ENCODE measurements around the gene PLAAT5. TPM values are rescaled to one million over a fixed set of nuclear protein-coding genes. Genes with fewer than 3 reads are reported as not detected.

Gene PLAAT5
- total and polyA plus RNA-seq, 2 of the 8 experiments (the other 6 are each of a cell fraction or from before 2014, with no cell fraction given): 16.0 to 18.7 TPM

- H3K4me1 ChIP-seq (replicated peaks in 1 of 4; ENCODE audit: control insufficient read depth in 3 of 4, insufficient read depth in 4 of 4, low read length in 3 of 4): peaks cover 5 to 16% (median 6%) of the 10 kb centered on the region in 4 experiments
- H3K9me3 ChIP-seq (ENCODE audit: insufficient read depth in 2 of 2, low read depth in 1 of 2, low read length in 1 of 2): no peaks in the 10 kb centered on the region
- DNase-seq (ENCODE audit: low read depth in 1 of 2, low spot score in 2 of 2): no peak
- ChIA-PET POLR2A (ENCODE audit: partially characterized antibody) (interaction anchor here (0.6 to 2.2 kb wide), 3 partner anchors 19 to 248 kb away, joined by 3 to 9 read pairs (median 4); no protein-coding TSS in a partner anchor), CTCF (ENCODE audit: partially characterized antibody) (interaction anchor here (1.0 to 8.2 kb wide), 8 partner anchors 10 to 490 kb away, joined by 3 to 97 read pairs (median 4); partner anchors contain the start of gene PLAAT5)
- peak overlapping the region; percentile 75; the same call in 1 of the 2 replicates for H2BK12ac ChIP-seq (ENCODE audit: low read depth, low read length)
- no peak overlapping the region for H4K8ac ChIP-seq (ENCODE audit: extremely low read depth, insufficient read depth, low read length)
- H3K56ac ChIP-seq (replicated peaks; ENCODE audit: insufficient read length, low read depth, low read length): no peak overlapping the region
- no peak overlapping the region for H3K27ac ChIP-seq (ENCODE audit: low read depth, low read length)
- H2BK5ac ChIP-seq (ENCODE audit: low read depth, low read length): peak overlapping the region; percentile 4; the same call in 1 of the 2 replicates
- no peak overlapping the region for H2AFZ ChIP-seq (ENCODE audit: low read length)
- H4K5ac ChIP-seq (ENCODE audit: insufficient read length, low read depth, low read length): no peak overlapping the region
- H4K20me1 ChIP-seq (replicated peaks in 1 of 2; ENCODE audit: control insufficient read depth in 1 of 2, insufficient read depth in 2 of 2, low read length in 2 of 2): no peaks in the 10 kb centered on the region
- no peak overlapping the region for H3K14ac ChIP-seq (ENCODE audit: insufficient read length)
- H3K4me3 ChIP-seq (ENCODE audit: extremely low read depth in 1 of 4, insufficient read depth in 2 of 4, low read depth in 3 of 4, low read length in 4 of 4): no peak overlapping the region
- H3K79me1 ChIP-seq (ENCODE audit: low read depth, low read length): no peaks in the 10 kb centered on the region
- 89% methylated on average over 7 of the region's 7 CpGs; no CpG with 5 or more reads in 1 of the 2 experiments for WGBS, 2 experiments (ENCODE audit: extremely low coverage in 1 of 2, insufficient coverage in 1 of 2, insufficient read length in 1 of 2, insufficient replicate concordance in 2 of 2, low coverage in 1 of 2, low lambda C conversion rate in 2 of 2, missing lambda C conversion rate in 1 of 2)
- H3K18ac ChIP-seq (ENCODE audit: extremely low read depth, low read length): no peak overlapping the region; the same call in 1 of the 2 replicates
- H3K9ac ChIP-seq (replicated peaks in 1 of 4; ENCODE audit: extremely low read depth in 1 of 4, low read depth in 3 of 4, low read length in 3 of 4): no peak overlapping the region
- no peaks in the 10 kb centered on the region for H3K23me2 ChIP-seq (ENCODE audit: low read depth, low read length)
- no peak overlapping the region; the same call in 1 of the 2 replicates for H2BK20ac ChIP-seq (ENCODE audit: low read length)
- peak overlapping the region; percentile 12 for H4K91ac ChIP-seq (replicated peaks; ENCODE audit: insufficient read length, low read length)
- H2BK15ac ChIP-seq (ENCODE audit: low read length): no peak overlapping the region
- H3K4ac ChIP-seq (replicated peaks; ENCODE audit: insufficient read length, low read depth, low read length): peak overlapping the region; percentile 80
- no peaks in the 10 kb centered on the region for H3K79me2 ChIP-seq (ENCODE audit: control insufficient read depth in 1 of 2, insufficient read depth in 2 of 2, low read length in 2 of 2)
- no peak overlapping the region for H3K23ac ChIP-seq (ENCODE audit: insufficient read length)
- no peak overlapping the region for H3K4me2 ChIP-seq (ENCODE audit: insufficient read depth in 1 of 2, low read depth in 2 of 2, low read length in 2 of 2)
- no peaks in the 10 kb centered on the region for H3K36me3 ChIP-seq (ENCODE audit: control insufficient read depth in 2 of 4, insufficient read depth in 4 of 4, low read length in 3 of 4)
- no peak overlapping the region for H2AK5ac ChIP-seq (ENCODE audit: low read depth, low read length)
- H2BK120ac ChIP-seq (replicated peaks; ENCODE audit: low read depth, low read length): no peak overlapping the region
- FAIRE-seq: no peak
- no peaks in the 10 kb centered on the region for H3K27me3 ChIP-seq (replicated peaks in 1 of 4; ENCODE audit: control insufficient read depth in 3 of 4, extremely low read depth in 1 of 4, insufficient read depth in 3 of 4, low read length in 3 of 4)
- TF ChIP-seq NANOG (IDR thresholded peaks at IDR 0.05; ENCODE audit: insufficient read depth, low read depth, low read length, poor library complexity, severe bottlenecking) (no peak), ATF3 (IDR thresholded peaks at IDR 0.05; ENCODE audit: insufficient read depth, low read depth, low read length) (no peak), CTBP2 (IDR thresholded peaks at IDR 0.05; ENCODE audit: borderline replicate concordance, insufficient read depth, insufficient read length, low read length) (no peak), KDM5A (IDR thresholded peaks at IDR 0.05; ENCODE audit: low read length) (no peak), EGR1 (IDR thresholded peaks at IDR 0.05; ENCODE audit: borderline replicate concordance, low read depth, low read length) (no peak), TEAD4 (IDR thresholded peaks at IDR 0.05; ENCODE audit: low read depth, low read length) (no peak), RFX5 (IDR thresholded peaks at IDR 0.05; ENCODE audit: borderline replicate concordance, low read depth, low read length) (no peak), GTF2F1 (IDR thresholded peaks at IDR 0.05; ENCODE audit: borderline replicate concordance, low read depth, low read length) (no peak), MAFK (IDR thresholded peaks at IDR 0.05; ENCODE audit: low read depth, low read length) (no peak), POLR2A (IDR thresholded peaks at IDR 0.05; ENCODE audit: control extremely low read depth in 1 of 2, low read depth in 2 of 2, low read length in 2 of 2) (no peak), USF2 (IDR thresholded peaks at IDR 0.05; ENCODE audit: low read length) (no peak)
Observed at GRCh38 chr11:63510360-63511047, 19.5 kb upstream of the PLAAT5 start.
